DOHH2 (cell line): Measurements from ENCODE around the gene FRMPD1.

Experiments used
- H3F3A ChIP-seq: fragments of 200-600 bp; sonication (generic), shearing (Covaris generic); 2 replicates; pipeline ENCODE4 v1.6.0; 2016; ENCODE audit warnings: antibody characterized with exemption, mild to moderate bottlenecking; ENCODE audit not compliant: control insufficient read depth, insufficient read depth
- H3K27ac ChIP-seq: fragments of 200-600 bp; sonication (generic); 2 replicates; pipeline ENCODE4 v1.5.1; 2014; ENCODE audit warnings: low read depth, mild to moderate bottlenecking, low read length, moderate library complexity
- H3K27me3 ChIP-seq: fragments of 200-600 bp; sonication (generic); 2 replicates; pipeline ENCODE4 v1.6.1; 2014; ENCODE audit warnings: mild to moderate bottlenecking, low read length, mixed read lengths; ENCODE audit not compliant: control insufficient read depth
- H3K36me3 ChIP-seq: fragments of 200-600 bp; sonication (generic); 2 replicates; pipeline ENCODE4 v1.6.1; 2014; ENCODE audit warnings: mild to moderate bottlenecking, low read length, moderate library complexity, mixed read lengths; ENCODE audit not compliant: control insufficient read depth
- H3K4me1 ChIP-seq: fragments of 200-600 bp; sonication (generic); 2 replicates; pipeline ENCODE4 v1.6.1; 2014; ENCODE audit warnings: mild to moderate bottlenecking, low read length, mixed read lengths; ENCODE audit not compliant: control insufficient read depth
- H3K4me2 ChIP-seq: fragments of 200-600 bp; sonication (generic); 2 replicates; pipeline ENCODE4 v1.6.0; 2014; ENCODE audit warnings: mild to moderate bottlenecking, low read length, moderate library complexity
- H3K4me3 ChIP-seq: fragments of 200-600 bp; sonication (generic); 2 replicates; pipeline ENCODE4 v1.5.1; 2014; ENCODE audit warnings: mild to moderate bottlenecking, low read length, mixed read lengths
- H3K79me2 ChIP-seq: fragments of 200-600 bp; sonication (generic); 2 replicates; pipeline ENCODE4 v1.6.1; 2014; ENCODE audit warnings: mild to moderate bottlenecking, low read length, mixed read lengths; ENCODE audit not compliant: control insufficient read depth
- H3K9me2 ChIP-seq: fragments of 200-600 bp; sonication (generic); replicated peaks from 2 replicates; pipeline ENCODE4 v1.6.1; 2014; ENCODE audit warnings: mild to moderate bottlenecking, low read length, mixed read lengths; ENCODE audit not compliant: control insufficient read depth
- H3K9me3 ChIP-seq: fragments of 200-600 bp; sonication (generic); 2 replicates; pipeline ENCODE4 v1.6.1; 2014; ENCODE audit warnings: antibody characterized with exemption, low read length, mixed read lengths; ENCODE audit not compliant: control insufficient read depth, insufficient read depth
- H4K20me1 ChIP-seq: fragments of 200-600 bp; sonication (generic); 2 replicates; pipeline ENCODE4 v1.6.0; 2014; ENCODE audit warnings: low read depth, mild to moderate bottlenecking, antibody characterized with exemption, low read length, moderate library complexity; ENCODE audit not compliant: control insufficient read depth, insufficient read depth
- EZH2phosphoT487 ChIP-seq: fragments of 200-600 bp; sonication (generic); IDR thresholded peaks from 2 replicates; pipeline ENCODE4 v1.6.1; 2017; ENCODE audit warnings: borderline replicate concordance, mild to moderate bottlenecking, antibody characterized with exemption, low read length, moderate library complexity, mixed read lengths
- TF ChIP-seq, protein P1 (sequence below): fragments of 200-600 bp; sonication (generic); IDR thresholded peaks from one replicate; pipeline ENCODE4 v1.5.1; 2014; ENCODE audit warnings: antibody characterized with exemption, mild to moderate bottlenecking, low read depth, low read length; ENCODE audit not compliant: poor library complexity, severe bottlenecking

FRMPD1 gene

DNA sequence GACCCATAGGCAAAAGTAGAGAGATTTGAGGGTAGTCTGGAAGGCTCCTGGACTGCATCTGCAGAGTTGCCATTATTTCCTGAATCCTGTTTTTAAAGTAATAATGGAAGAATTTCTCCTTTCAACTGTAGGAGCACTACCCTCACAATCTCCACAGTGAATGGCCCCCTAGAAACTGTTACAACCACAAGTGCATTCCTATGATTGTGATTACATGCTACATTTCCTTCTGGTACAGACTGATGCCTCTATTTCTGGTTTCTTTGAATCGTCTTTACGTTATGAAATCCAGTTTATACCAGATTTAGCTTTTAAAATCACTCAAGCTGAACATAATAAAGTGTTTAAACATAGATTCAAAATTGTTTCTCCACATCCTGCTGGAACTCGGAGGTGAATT, 49.4 kb downstream of the FRMPD1 start:
- no peaks in the 10 kb centered on the region for H3K9me3 ChIP-seq
- H3K36me3 ChIP-seq, result no peaks in the 10 kb centered on the region
- peaks cover 10% of the 10 kb centered on the region; the same call in 1 of the 2 replicates for H3K27me3 ChIP-seq
- no peaks in the 10 kb centered on the region for H4K20me1 ChIP-seq
- no peak overlapping the region for H3K27ac ChIP-seq
- H3K4me2 ChIP-seq, result no peak overlapping the region
- H3F3A ChIP-seq, result no peaks in the 10 kb centered on the region
- TF ChIP-seq, protein P1, sequence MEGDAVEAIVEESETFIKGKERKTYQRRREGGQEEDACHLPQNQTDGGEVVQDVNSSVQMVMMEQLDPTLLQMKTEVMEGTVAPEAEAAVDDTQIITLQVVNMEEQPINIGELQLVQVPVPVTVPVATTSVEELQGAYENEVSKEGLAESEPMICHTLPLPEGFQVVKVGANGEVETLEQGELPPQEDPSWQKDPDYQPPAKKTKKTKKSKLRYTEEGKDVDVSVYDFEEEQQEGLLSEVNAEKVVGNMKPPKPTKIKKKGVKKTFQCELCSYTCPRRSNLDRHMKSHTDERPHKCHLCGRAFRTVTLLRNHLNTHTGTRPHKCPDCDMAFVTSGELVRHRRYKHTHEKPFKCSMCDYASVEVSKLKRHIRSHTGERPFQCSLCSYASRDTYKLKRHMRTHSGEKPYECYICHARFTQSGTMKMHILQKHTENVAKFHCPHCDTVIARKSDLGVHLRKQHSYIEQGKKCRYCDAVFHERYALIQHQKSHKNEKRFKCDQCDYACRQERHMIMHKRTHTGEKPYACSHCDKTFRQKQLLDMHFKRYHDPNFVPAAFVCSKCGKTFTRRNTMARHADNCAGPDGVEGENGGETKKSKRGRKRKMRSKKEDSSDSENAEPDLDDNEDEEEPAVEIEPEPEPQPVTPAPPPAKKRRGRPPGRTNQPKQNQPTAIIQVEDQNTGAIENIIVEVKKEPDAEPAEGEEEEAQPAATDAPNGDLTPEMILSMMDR, result no peak
- no peak for TF ChIP-seq EZH2phosphoT487
- peaks cover 10% of the 10 kb centered on the region for H3K4me1 ChIP-seq
- no peak overlapping the region for H3K4me3 ChIP-seq
- no peaks in the 10 kb centered on the region for H3K9me2 ChIP-seq
- no peaks in the 10 kb centered on the region for H3K79me2 ChIP-seq

DNA sequence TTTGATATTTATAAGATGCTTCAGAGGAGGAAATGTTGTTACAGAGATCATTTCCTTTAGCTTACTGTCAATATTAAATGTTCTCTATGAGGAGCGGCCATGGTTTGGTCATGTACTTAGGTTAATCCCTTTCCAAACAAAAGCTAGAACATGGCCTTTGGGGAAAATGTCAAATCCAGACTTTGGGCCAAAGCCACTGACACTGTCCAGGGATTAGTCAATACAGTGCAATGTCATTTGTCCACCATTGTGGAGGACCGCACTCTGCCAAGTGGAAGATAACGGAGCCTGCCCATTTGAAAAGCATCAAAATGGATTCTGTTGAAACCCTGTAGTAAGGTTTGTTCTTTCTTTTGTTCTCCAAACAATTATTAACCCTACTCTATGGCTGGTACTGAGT, 50.1 kb downstream of the FRMPD1 start:
- Histone ChIP-seq H3K79me2 (no peaks in the 10 kb centered on the region), H3K9me3 (no peaks in the 10 kb centered on the region), H3K27ac (no peak overlapping the region), H3K4me3 (no peak overlapping the region), H3K4me2 (no peak overlapping the region), H3F3A (no peaks in the 10 kb centered on the region), H3K27me3 (peaks cover 8% of the 10 kb centered on the region), H3K9me2 (no peaks in the 10 kb centered on the region), H4K20me1 (no peaks in the 10 kb centered on the region), H3K4me1 (peaks cover 10% of the 10 kb centered on the region), H3K36me3 (no peaks in the 10 kb centered on the region)
- TF ChIP-seq, protein P1, result no peak
- TF ChIP-seq EZH2phosphoT487, result no peak

DNA sequence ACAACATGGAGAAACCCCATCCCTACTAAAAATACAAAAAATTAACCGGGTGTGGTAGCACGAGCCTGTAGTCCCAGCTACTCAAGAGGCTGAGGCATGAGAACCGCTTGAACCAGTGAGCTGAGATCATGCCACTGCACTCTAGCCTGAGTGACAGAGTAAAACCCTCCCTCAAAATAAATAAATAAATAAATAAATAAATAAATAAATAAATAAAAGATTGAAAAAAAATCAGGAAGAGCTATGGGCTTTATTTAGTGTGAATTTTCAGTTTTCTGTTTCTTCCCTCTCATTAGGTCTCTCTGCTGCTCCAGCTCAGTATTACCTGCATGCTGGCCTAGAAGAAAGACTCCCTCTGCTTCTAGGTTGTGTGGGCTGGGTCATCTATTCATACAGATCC, 55.0 kb downstream of the FRMPD1 start:
- H3K4me3 ChIP-seq, result no peak overlapping the region
- no peaks in the 10 kb centered on the region for H3K79me2 ChIP-seq
- peaks cover 34% of the 10 kb centered on the region for H3K27me3 ChIP-seq
- no peaks in the 10 kb centered on the region for H3K9me3 ChIP-seq
- no peaks in the 10 kb centered on the region for H3K36me3 ChIP-seq
- no peaks in the 10 kb centered on the region for H4K20me1 ChIP-seq
- no peak for TF ChIP-seq EZH2phosphoT487
- TF ChIP-seq, protein P1, result no peak
- no peak overlapping the region for H3K4me2 ChIP-seq
- H3K9me2 ChIP-seq, result no peaks in the 10 kb centered on the region
- H3F3A ChIP-seq, result no peaks in the 10 kb centered on the region
- H3K27ac ChIP-seq, result no peak overlapping the region
- no peaks in the 10 kb centered on the region for H3K4me1 ChIP-seq

DNA sequence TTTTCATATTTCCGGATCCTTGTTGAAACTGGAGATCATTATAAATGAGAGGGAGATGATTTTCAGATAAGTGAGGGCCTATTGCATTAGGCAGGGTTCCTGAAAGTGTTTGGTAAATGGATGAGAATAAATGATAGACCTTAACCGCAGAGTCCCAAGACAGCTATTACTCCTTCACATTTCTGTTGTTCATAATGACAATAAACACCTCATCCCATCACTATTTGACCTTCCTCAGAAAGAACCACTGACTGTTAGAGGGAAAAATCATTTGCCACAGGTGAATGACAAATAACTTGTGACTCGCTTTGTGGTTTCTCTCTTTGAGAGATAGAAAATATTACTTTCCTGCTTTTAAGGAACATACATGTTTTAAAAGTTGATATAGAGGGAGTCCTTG, 55.5 kb downstream of the FRMPD1 start:
- H3K4me1 ChIP-seq, result no peaks in the 10 kb centered on the region
- H3K27me3 ChIP-seq, result peaks cover 34% of the 10 kb centered on the region
- no peaks in the 10 kb centered on the region for H3K9me3 ChIP-seq
- no peaks in the 10 kb centered on the region for H3F3A ChIP-seq
- TF ChIP-seq, protein P1, result no peak
- no peak for TF ChIP-seq EZH2phosphoT487
- H3K79me2 ChIP-seq, result no peaks in the 10 kb centered on the region
- H4K20me1 ChIP-seq, result no peaks in the 10 kb centered on the region
- H3K4me3 ChIP-seq, result no peak overlapping the region
- H3K4me2 ChIP-seq, result no peak overlapping the region
- no peak overlapping the region for H3K27ac ChIP-seq
- no peaks in the 10 kb centered on the region for H3K36me3 ChIP-seq
- H3K9me2 ChIP-seq, result no peaks in the 10 kb centered on the region
